ENCODE data around the gene SLC49A4. TPM values are rescaled to one million over a fixed set of nuclear protein-coding genes. Genes with fewer than 3 reads are reported as not detected.

The SLC49A4 gene
- total RNA-seq, 1 experiment from 2014 or later = 11.3 TPM

GRCh38 chr3:122770521-122771202 is 24.2 kb upstream of the SLC49A4 start:
- Histone ChIP-seq H3K4me2 (ENCODE audit: low read length) (no peak overlapping the region), H3K9me2 (ENCODE audit: insufficient read depth) (no peaks in the 10 kb centered on the region), H3K27me3 (ENCODE audit: insufficient read depth, low read length) (no peaks in the 10 kb centered on the region), H3K9ac (ENCODE audit: low read length) (no peak overlapping the region), H3K79me2 (ENCODE audit: insufficient read depth, low read length) (no peaks in the 10 kb centered on the region), H3K27ac (ENCODE audit: low read depth, low read length) (no peak overlapping the region), H3K4me1 (ENCODE audit: control insufficient read depth in 1 of 2, insufficient read depth in 2 of 2, low read length in 2 of 2) (no peaks in the 10 kb centered on the region), H3K4me3 (replicated peaks in 1 of 2; ENCODE audit: low read depth in 1 of 2, low read length in 2 of 2) (no peak overlapping the region), H3K9me3 (ENCODE audit: control insufficient read depth in 1 of 2, insufficient read depth in 1 of 2, low read depth in 1 of 2, low read length in 2 of 2) (no peaks in the 10 kb centered on the region), H3K36me3 (ENCODE audit: control insufficient read depth in 1 of 2, insufficient read depth in 2 of 2, low read length in 2 of 2) (no peaks in the 10 kb centered on the region), H2AFZ (ENCODE audit: low read depth, low read length, poor library complexity, severe bottlenecking) (no peak overlapping the region), H4K20me1 (ENCODE audit: insufficient read depth) (no peaks in the 10 kb centered on the region)
- no peak for ATAC-seq
- CTCF ChIA-PET = interaction anchor here (1.5 kb wide), 1 partner anchor 16 kb away, joined by 4 read pairs; no protein-coding TSS in a partner anchor
- TF ChIP-seq POLR2AphosphoS5 (IDR thresholded peaks at IDR 0.05; ENCODE audit: low read depth, low read length) (no peak), ZFX (IDR thresholded peaks at IDR 0.05) (no peak), ZBTB33 (IDR thresholded peaks at IDR 0.05; ENCODE audit: extremely low read depth, insufficient replicate concordance, low read length) (no peak), MAX (IDR thresholded peaks at IDR 0.05) (no peak), CBX3 (IDR thresholded peaks at IDR 0.05; ENCODE audit: low read depth) (no peak), ATF3 (IDR thresholded peaks at IDR 0.05) (no peak), REST (IDR thresholded peaks at IDR 0.05; ENCODE audit: low read depth) (no peak)
- TF ChIP-seq, protein P1, sequence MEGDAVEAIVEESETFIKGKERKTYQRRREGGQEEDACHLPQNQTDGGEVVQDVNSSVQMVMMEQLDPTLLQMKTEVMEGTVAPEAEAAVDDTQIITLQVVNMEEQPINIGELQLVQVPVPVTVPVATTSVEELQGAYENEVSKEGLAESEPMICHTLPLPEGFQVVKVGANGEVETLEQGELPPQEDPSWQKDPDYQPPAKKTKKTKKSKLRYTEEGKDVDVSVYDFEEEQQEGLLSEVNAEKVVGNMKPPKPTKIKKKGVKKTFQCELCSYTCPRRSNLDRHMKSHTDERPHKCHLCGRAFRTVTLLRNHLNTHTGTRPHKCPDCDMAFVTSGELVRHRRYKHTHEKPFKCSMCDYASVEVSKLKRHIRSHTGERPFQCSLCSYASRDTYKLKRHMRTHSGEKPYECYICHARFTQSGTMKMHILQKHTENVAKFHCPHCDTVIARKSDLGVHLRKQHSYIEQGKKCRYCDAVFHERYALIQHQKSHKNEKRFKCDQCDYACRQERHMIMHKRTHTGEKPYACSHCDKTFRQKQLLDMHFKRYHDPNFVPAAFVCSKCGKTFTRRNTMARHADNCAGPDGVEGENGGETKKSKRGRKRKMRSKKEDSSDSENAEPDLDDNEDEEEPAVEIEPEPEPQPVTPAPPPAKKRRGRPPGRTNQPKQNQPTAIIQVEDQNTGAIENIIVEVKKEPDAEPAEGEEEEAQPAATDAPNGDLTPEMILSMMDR (IDR thresholded peaks at IDR 0.05 in 2 of 3, conservative IDR thresholded peaks at IDR 0.05 in 1 of 3; ENCODE audit: borderline replicate concordance in 1 of 3, insufficient read depth in 1 of 3, low read depth in 2 of 3, low read length in 2 of 3) = no peak
- RAD21 ChIA-PET (ENCODE audit: low non-redundant PET in 1 of 2, low total read pairs in 2 of 2, uncharacterized antibody in 2 of 2, unreplicated experiment in 2 of 2) = no interaction called here
- intact Hi-C loops (cut with micrococcal nuclease) = no loop called here
- no peak for DNase-seq (ENCODE audit: low read depth, low spot score)
- POLR2A ChIA-PET = interaction anchor here (0.7 kb wide), 1 partner anchor 23 kb away, joined by 3 read pairs; the partner anchor contains the start of gene HSPBAP1
- BruUV-seq (replicated peaks) = no TSS peak
